GM19455 (cell line): ENCODE data around the gene FAM111A.
A peak's percentile ranks its signal among the peaks of the same experiment; 100 is the strongest.
"Not testable (repeated sequence)": the region's sequence is repeated elsewhere in the genome, so short reads cannot be mapped to it uniquely, and the experiment has no call there.

Source experiments
- ATAC-seq: cut with Tn5 transposase; IDR thresholded peaks from one replicate; pipeline ENCODE4 v1.9.1; 2021; ENCODE audit not compliant: unreplicated experiment

FAM111A gene

DNA sequence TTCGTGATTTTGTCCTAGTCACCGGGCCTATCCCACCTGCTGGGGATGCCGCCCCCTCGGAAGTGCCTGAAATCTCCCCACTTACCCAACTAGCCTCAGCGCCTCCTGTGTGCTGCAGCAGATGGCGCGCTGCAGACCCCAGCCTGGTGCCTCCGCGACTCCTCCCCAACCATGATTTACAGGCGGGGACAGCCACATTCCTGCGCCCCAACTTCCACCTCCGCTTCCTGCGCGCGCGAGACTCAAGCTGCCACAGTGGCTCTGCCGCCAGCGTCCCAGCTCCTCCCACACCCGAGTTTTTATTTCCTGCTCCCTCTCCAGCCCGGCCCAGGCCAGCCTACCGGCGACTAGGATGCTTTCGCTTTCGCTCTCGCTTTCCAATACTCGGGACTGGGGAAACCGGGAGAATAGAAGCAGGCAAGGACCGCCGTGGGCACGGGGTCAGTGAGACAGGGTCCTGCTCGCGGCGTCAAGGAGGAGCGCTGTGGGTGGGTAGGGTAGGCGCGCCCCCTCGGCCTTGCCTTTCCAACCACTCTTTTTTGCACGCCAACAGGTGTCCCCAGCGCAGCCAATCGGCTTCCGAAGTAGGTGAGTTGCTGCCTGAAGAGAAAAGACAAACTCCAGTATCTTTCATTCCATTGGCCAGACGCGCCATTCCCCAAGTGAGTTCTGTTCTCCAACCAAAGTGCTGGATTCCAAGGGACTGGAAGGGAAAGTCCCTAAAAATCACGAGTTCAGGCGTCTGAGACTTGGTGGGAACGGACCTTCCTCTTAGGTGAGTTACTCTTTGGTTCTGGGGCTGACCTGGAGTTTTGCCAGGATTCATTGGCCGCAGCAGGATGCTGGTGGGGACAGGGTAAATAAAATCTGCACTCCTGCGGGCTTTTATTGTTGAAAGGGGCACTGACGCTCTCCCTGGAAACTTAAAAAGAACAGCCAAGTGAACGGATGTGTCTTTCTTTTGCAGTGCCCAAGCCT is at the start of gene FAM111A:
FAM111A (plus strand) TSS at position 327 of the 978 bp plus-strand sequence. CDS start 6,017 bp downstream, outside the sequence.
- peak; percentile 81 for ATAC-seq

GRCh38 chr11:59093576-59093975 is 49.1 kb upstream of the FAM111A start:
- ATAC-seq: not testable (repeated sequence)

GRCh38 chr11:59095225-59095624 is 47.4 kb upstream of the FAM111A start:
- peak; percentile 61 for ATAC-seq

DNA sequence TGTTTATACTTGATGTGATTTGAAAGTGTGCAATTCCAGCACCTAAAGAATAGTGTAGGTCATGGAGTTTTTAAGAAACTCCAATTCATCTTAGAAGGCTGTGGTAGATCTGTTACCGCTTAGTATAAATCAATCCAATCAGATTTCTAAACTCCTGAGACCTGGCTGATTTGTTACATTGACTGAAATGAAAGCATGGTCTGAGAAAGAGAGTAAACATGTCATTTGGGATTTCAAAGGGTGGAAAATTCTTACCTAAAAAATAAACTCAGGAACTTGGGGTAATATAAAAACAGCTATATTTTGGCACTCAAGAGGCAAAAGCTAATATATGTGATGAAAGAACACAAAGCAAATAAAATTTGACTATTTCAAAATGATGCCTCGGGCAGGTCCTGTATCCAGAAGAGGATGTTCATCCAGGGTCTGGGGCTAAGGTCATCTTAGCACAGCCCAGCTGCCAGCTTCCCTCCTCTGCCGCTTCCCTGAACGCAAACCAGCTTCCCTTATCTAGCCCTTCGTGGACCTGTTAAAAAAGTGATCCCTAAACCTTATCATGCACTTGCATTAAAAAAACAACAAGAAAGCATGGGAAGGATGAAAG is 46.6 kb upstream of the FAM111A start:
- not testable (repeated sequence) for ATAC-seq

- peak; percentile 34 for ATAC-seq
These were observed 45.4 kb upstream of the FAM111A start for GRCh38 chr11:59097113-59097708.

DNA sequence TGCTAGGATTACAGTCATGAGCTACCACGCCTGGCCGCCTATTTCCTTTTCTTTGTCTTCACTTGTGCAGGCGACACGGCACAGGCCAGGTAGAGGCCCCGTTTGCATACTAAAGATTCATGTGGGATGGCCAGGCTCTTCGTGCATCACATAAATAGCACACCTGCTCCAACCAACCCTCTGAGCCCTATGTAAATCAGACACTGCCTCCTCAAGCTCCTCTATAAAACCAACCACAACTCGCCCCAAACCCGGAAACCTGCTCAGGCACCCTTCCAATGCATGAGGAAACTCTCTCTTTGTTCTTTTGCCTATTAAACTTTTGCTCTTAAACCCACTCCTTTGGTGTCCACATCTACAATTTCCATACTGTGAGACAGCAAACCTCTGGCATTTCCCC is 44.7 kb upstream of the FAM111A start:
- ATAC-seq: peak; percentile 23

DNA sequence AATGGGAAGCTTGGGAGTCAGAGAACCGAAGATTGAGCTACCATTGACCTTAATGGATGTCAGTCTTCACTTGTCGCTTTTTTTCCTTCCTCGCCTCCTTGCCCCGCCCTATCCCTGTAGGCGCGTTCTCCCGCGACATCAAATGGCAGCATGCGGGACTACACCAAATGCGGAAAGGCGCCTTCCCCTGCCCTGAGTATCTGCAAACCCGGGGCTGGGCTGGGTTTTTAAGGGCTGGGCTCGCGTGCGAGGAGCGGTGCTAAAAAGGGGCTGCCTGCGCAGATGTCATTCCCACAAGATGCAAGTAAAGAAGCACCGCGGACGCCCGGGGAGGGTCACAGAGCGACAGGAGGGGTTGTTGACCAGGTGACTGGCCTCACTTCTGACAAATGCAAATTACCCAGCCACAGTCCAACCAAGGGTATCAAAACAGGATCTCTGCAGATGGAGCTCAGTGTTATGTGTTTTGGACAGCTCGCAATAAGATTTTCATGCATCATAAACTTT is 40.3 kb upstream of the FAM111A start:
- ATAC-seq: peak; percentile 78

DNA sequence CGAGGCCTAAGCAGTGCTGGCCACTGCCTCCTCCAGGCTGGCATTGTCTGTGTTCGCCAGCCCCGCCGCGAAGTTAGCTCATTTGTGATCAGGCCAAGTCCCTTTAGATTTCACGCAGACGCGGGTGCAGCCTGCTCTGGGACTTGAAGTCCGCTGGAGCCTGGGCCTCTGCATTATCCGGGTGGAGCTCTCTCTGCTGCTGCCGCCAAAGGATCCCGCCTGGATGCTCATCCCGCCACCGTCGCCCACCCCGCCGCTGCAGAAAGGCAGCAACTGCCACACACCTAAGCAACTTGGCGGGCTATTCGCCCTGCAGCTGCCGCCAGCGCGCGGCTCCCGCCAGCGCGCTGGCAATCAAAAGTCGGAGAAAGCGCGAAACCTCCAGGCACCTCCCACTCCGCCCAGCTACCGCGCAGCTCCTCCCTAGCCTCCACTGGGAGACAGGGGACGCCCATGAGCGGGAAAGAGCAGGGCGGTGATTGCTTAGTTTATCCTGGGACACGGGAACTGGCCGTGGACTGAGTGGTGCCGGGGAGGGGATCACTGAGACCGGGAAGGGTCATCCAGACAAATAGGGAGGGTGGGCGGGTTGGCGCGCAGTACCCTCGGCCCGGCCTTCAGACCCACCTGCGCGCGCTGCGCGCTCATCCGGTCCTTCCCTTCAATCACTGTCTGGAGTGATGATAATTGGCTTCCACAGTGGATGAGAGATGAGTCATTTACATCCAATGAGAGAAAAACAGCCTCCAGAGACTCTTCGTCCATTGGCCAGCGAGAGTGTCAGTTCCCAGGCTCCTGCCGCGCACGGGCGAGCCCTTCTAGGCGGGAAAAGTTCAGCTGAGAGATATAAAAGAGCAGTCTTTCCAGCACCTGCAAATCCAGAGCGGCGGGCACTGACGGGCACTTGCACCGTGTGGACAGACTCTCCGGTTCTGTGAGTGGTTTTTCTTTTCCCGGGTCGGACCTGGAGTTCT is 36.0 kb upstream of the FAM111A start, which contains the start of gene FAM111B:
FAM111B (plus strand) TSS at position 875 of the 974 bp plus-strand sequence. CDS start 2,389 bp downstream, outside the sequence.
- ATAC-seq: peak; percentile 67

DNA sequence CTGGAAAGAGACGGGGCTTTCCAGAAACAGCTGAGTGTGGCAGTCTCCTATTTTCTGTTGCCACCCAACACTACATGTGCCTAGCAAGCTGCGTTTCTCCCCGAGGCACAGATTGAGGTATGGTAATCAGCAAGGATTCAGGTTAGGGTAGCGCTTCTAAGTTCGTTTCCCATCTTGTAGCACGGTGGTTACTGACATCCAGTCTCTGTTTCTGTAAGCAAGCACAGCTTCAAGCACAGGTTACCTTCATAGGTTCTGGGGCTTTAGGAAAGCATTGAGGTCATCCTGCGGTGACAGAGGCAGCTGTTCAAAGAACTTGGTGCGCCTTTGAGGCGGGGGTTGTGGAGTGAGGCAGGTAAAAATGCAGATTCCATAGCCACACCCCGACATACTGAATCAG is 34.9 kb upstream of the FAM111A start:
- ATAC-seq: peak; percentile 28

DNA sequence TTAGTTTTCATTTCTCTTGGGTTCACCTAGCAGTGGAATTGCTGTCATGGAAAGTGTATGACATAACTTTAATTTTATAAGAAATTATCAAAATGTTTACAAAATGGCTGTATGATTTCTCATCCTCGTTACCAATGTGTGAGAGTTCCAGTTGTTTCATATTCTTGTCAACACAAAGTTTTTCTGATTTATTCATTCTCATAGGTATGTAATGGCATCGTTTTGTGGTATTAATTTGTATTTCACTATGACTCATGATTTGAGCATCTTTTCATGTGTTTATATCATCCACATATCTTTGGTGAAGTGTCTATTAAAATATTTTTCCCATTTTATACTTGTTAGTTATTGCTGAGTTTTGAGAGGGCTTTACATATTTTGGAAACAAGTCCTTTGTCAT is 30.2 kb upstream of the FAM111A start:
- ATAC-seq: no peak

DNA sequence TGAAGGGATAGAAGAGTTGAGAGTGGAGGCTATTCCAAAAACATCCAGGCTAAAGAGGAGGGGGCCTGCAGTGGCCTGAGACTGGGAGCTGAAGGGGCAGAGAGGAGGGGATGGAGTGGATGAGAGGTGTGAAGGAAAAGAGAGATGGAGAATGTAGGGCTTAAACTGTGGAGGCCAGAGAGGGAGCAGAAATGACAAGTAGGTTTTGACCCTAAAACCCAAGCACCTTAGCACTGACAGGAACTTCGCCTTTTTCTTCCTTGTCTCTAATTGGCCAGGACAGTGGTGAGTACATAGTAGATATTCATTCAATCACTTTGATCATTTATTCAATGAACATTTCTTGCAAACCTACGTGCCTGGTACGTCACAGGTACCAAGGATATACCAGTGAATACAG is 28.3 kb upstream of the FAM111A start:
- no peak for ATAC-seq

GRCh38 chr11:59115553-59115952 is 27.1 kb upstream of the FAM111A start:
- no peak for ATAC-seq

- ATAC-seq: no peak
These were observed 24.9 kb upstream of the FAM111A start for GRCh38 chr11:59117774-59118173.

DNA sequence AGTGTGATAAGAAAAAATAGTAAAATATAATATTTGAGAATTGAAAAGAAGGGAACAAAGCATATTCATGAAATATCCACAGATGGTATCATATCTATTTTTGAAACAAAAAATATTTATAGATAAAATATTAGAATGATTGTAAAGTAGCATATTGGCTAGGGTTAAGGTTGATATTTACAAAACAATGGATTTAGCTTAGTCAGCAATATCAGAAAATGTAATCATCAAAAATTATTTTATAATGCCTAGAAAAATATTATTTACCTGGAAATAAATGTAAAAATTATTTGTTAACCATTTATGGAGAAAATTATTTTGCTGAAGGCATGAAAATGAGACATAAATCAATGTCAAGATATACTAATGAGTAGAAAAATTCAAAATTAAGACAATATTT is 22.8 kb upstream of the FAM111A start:
- no peak for ATAC-seq

GRCh38 chr11:59135648-59136461 is 6.8 kb upstream of the FAM111A start:
- ATAC-seq: peak; percentile 95

- ATAC-seq: not testable (repeated sequence)
These were observed 6.1 kb upstream of the FAM111A start for GRCh38 chr11:59136551-59136950.

DNA sequence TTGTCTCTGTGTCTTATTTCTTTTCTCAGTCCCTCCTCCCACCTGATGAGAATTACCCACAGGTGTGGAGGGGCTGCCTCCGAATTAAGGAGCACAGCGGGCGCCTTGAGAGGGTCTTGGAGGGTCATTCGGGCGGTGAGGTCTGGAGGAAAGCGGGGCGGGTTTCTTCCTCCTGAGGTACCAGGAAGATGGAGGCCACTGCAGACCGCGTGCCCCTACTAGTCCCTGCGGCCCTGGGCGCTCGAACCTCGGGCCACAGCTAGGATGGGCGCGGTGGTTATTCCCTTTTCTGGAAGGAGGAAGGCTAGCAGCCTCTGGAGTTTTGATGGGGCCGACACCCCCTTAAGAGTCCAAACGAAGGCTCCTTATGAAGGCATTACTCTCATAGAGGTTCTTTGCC is 5.5 kb upstream of the FAM111A start:
- ATAC-seq: no peak

DNA sequence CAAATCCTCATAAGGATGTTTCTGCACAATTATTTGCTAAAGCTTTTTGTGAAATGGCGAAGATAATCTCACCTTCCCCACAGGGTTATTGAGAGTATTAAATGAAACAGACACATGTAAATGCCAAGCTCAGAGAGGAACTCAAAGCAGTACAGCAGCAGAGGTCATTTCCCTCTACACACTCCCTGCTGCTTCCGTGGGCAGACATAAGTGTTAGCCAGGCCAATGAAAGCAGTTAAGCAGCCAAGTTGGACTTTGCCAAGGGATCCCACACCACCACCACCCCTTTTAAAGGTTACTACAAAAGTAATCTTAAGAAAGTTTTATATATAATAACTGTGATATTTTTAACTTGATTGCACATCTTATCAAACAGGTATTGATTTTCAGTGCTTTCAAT is 4.0 kb upstream of the FAM111A start:
- ATAC-seq: no peak

DNA sequence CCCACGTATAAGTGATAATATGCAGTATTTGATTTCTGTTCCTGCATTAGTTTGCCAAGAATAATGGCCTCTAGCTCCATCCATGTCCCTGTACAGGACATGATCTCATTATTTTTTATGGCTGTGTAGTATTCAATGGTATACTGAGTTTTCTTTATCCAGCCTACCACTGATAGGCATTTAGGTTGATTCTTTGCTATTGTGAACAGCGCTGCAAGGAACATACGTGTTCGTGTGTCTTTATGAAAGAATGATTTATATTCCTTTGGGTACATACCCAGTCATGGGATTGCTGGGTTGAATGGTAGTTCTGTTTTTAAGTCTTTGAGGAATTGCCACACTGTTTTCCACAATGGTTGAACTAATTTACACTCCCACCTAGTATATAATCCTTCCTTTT is 1.5 kb upstream of the FAM111A start:
- no peak for ATAC-seq
